Hematopoietic multipotent progenitor cell treated with erythropoietin and hydrocortisone succinate and interleukin-3 and kit ligand, for 17 days (in vitro differentiated cells): ENCODE data around the gene RFX7.
"Not testable (repeated sequence)": the region's sequence is repeated elsewhere in the genome, so short reads cannot be mapped to it uniquely, and the experiment has no call there.

Experiments used
- DNase-seq: peaks from one replicate; pipeline ENCODE4 v3.0.0-alpha.2; 2015; ENCODE audit warnings: low spot score

RFX7 gene

DNA sequence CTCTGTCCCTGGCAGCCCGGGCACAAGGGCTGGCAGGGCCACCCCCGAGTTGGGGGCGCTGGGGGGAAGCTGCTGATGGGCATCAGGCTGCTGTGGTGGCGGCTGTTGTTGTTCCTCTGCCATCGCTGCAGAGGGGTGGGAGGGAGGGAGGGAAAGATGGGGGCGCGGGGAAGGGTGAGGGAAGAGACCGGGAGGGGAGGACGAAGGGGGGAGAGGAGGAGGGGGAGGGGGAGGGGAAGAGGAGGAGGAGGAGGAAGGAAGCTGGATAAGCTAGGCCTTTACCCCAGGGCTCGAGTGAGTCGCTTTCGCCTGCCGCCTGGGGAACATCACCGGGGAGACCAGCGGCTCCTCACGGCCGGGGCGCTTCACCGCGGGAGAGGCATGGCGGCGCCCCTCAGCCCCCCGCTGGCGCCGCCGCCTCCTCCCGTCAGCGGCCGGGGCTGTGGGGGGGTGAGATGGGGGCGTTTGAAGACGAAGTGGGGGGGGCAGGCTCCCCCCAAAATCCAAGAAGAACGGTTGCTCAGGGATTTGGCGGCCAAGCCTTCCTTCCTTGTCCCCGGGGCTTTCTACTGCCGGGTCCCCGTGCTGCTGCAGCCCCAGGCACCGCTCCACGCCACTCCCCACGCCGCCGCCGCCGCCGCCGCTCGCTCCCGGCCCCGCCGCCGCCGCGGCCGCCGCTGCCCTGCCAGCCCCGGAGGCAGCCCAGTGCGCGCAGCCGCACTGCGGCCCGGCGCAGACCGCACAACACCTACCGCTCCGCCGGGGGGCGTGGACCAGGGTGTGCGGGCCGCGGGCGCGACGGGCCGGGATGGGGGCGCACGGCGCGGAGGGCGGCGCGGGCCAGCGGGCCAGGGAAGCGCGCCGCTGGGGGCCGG is at the start of gene RFX7:
Gene RFX7 (minus strand): TSS at position 717 of the 875 bp plus-strand sequence. CDS start 594 bp downstream, at position 123.
- peak; percentile 85 for DNase-seq

DNA sequence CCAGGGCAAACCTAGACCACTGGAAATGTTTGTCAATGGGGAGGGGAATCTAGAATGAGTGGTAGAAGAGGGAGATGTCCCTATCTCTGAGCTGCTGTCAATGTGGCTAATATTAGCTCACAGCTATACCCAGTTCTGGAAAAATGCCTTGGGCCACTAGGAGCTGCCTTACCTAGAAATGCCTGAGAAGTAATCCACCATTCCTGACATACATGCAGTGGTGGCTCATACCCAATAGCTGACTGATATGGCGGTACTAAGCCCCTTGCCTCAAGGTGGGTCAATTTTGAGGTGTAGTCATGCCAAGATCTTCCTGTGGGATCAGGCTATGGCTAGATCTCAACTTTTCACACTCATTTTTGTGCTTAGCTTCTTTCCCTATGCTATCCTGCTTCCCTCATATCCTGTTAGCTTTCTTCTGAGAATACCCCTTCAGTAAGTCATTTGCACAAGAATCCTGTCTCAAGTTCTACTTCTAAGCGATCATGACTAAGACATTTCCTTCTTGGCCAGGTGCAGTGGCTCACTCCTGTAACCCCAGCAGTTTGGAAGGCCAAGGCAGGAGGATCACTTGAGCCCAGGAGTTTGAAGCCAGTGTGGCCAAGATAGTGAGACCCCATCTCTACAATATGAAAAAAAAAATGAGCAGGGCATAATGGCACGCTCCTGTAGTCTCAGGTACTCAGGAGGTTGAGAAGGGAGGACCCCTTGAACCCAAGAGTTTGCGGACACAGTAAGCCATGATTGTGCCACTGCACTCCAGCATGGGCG is 49.1 kb upstream of the RFX7 start:
- no peak for DNase-seq

- no peak for DNase-seq
Observed at GRCh38 chr15:56291741-56292140, 48.1 kb upstream of the RFX7 start.

DNA sequence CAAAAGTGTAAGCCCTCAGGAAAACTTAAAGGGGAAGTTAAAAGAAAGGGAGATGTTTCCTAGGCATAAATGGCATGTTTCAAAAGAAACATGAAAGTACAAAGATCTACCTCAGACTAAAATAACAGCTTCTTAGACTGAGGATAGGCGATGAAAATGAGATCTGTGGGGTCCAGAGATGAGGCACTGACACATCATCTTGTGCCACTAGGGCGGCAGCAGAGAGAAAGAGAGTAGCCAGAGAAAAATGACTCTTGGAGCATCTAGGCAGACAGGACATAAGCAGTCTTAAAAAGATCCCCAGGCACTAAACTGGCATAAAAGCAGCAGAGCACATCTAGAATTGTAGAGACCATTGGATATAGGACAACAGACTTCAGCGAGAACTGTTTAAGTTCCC is 42.5 kb upstream of the RFX7 start:
- peak; percentile 9 for DNase-seq

- DNase-seq: no peak
Observed at GRCh38 chr15:56281145-56281544, 37.5 kb upstream of the RFX7 start.

DNA sequence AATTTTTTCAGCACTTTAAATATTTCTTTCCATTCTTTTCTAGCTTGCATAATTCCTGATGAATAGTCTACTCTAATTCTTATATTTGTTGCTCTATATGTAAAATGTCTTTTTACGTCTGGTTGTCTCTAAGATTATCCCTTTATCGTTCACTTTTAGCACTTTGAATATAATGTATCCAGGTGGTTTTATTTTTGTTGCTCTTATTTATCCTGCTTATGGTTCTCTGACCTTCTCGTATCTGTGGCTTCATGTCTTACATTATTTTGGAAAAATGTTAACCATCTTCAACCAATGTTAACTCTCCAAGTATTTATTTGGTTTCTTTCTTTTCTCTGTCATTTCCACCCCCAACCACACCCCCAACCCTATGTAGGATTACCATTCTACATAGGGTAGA is 30.0 kb upstream of the RFX7 start:
- DNase-seq: no peak

DNA sequence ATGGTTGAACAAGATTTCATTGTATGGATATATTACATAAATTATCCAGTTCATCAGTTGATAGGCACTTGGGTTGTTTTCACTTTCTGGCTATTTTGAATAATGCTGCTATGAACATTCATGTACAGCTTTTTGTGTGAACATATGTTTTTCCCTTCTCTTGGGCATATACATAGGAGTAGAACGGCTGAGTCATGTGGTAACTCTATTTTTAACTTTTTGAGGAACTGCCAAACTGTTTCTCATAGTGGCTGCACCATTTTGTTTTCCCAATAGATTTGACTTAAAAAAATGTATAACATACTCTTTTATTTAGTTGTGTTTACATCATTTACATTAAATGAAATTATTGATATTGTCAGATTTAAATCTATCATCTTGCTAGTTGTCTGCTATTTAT is 28.8 kb upstream of the RFX7 start:
- no peak for DNase-seq

DNA sequence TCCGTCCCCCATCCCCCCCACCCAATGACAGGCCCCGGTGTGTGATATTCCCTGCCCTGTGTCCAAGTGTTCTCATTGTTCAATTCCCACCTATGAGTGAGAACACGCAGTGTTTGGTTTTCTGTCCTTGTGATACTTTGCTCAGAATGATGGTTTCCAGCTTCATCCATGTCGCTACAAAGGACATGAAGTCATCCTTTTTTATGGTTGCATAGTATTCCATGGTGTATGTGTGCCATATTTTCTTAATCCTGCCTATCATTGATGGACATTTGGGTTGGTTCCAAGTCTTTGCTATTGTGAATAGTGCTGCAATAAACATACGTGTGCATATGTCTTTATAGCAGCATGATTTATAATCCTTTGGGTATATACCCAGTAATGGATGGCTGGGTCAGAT is 22.8 kb upstream of the RFX7 start:
- not testable (repeated sequence) for DNase-seq

DNA sequence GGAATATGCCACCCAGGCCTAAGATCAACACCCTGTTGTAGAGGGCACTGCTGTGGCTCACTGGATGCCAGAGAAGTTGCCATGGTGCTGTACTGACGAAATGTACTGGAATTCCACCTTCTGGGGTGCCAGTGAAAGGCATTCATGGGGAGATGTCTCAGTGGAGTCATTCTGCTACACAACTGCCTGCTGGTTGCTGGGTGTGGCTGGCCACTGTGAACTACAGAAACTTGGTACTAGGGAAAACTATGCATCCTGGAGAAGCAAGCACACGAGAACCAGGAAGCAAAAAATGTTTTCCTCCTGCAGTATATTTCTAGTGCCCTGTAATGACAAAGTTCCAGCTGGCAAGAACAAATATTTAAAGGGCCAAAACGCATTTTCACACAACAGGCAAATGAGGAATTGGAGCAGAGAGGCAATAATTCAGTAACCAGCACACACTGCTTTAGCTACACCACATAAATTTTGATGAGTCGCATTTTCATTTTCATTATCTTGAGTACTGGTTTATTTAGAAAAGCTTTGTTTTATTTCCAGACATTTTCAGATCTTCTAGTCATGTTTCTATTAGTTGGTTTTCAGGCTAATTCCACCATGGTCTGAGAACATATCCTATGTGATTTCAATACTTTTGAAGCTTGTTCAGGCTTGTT is 18.3 kb upstream of the RFX7 start:
- no peak for DNase-seq

DNA sequence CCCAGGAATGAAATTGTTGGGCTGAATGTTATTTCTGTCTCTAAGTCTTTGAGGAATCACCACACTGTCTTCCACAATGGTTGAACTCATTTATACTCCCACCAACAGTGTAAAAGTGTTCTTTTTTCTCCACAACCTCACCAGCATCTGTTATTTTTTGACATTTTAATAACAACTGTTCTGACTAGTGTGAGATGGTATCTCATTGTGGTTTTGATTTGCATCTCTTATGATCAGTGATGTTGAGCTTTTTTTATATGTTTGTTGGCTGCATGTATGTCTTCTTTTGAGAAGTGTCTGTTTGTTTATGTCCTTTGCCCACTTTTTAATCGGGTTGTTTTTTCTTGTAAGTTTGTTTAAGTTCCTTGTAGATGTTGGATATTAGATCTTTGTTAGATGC is 13.6 kb upstream of the RFX7 start:
- not testable (repeated sequence) for DNase-seq

GRCh38 chr15:56254265-56254664 is 10.6 kb upstream of the RFX7 start:
- DNase-seq: no peak

- no peak for DNase-seq
Observed at GRCh38 chr15:56252386-56252785, 8.7 kb upstream of the RFX7 start.

DNA sequence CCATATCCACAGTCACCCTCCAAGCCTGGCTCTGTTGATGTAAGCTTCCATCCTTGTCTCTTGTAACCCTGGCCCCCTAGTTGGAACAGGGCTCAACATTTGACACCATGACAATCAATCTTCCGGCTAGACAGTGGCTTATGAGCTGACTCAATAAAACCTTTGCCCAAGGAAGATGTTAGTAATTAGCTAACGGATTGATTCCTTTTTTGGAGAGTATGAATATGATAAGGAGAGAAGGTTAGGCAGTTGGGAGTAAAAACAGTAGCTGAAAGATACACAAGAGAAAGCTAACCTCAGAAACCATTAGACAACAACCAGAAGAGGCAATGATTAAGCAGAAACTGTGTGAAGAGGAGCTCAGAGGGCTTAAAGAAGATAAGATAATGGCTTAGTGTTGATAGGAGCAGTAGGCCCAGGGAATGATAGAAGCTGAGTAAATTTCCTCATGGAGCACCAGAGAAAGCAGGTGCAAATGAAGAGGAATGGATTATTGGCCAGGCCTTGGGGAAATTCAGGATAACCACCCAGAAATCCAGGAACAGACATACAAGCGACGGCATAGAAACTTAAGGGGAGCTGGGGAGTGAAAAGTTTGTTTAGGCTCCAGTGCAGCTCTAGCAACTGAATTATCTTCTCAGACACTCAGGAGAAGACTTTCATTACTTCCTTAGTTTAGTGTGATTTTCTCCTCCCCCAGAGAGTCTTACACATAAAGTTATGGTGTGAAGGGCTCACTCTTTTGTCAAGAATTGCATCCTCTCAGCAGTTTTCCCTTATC is 7.8 kb upstream of the RFX7 start:
- DNase-seq: peak; percentile 64

DNA sequence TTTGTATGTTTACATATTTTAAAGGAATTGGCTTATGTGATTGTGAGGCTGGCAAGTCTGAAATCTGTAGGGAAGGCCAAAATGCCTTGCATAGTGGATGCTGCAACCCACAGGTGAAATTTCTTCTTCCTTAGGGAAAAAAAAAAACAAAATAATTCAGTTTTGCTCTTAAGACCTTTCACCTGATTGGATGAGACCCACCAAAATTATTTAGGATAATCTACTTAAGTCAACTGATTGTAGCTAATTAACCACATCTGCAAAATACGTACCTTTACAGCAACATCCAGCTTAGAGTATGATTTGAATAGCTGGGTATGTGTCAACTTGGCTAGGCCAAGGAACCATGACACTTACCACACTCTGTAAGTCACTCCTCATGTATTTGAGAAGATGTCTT is 6.9 kb upstream of the RFX7 start:
- no peak for DNase-seq

GRCh38 chr15:56249092-56249491 is 5.4 kb upstream of the RFX7 start:
- peak; percentile 65 for DNase-seq

GRCh38 chr15:56248311-56248992 is 4.8 kb upstream of the RFX7 start:
- DNase-seq: peak; percentile 19

GRCh38 chr15:56247266-56247665 is 3.6 kb upstream of the RFX7 start:
- DNase-seq: no peak

DNA sequence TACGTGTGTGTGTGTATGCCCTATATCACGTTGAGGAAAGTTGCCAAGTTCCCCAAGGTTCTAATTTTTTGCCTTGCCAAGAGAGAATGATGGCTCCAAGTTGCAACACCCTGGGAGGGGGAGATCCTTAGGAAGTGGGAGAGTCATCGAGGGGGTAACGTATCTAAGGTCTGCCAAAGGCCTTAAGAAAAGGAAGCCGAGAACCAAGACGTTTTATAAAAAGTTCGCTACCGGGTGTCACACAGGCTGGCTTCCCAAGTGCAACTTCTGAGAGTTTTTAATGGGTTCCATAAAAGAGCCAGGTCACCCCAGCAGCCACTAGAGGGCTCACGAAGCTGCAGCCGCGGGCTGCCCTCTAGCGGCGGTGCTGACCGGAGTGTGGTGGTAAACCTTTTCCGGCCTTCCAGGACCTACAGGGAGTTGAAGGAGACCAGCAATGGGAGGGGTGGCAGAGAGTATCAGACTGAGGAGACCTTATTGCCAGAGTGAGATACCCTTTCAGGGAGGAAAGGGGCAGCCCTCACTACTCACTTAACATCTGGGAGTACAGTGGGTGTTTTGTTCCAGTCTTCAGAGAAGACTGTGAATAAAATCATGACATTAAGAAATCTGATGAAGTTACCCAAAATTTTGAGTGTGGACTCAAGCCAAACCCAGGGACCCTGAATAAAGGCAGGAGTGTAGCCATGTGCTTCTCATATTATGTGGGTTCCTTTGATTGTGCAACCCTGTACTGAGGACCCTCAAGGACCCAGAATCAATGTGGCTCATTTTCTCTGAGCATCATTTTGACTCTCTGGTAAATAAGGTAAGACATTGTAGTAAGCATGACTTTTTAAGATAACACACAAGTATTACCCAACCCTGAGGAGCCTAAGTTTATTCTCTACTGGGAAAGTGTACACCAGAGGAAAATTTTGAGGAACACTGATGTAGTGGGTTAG is 2.5 kb upstream of the RFX7 start:
- DNase-seq: peak; percentile 93

- peak; percentile 20 for DNase-seq
Observed at GRCh38 chr15:56244811-56245576, 1.3 kb upstream of the RFX7 start.
